HG03139 (cell line): ENCODE measurements around the gene CARS1.

ENCODE experiments used
- ATAC-seq: cut with Tn5 transposase; IDR thresholded peaks from one replicate; pipeline ENCODE4 v1.9.1; 2021; ENCODE audit not compliant: unreplicated experiment

Gene CARS1

GRCh38 chr11:3041699-3042441 lies 15.4 kb downstream of the CARS1 start:
- no peak for ATAC-seq

- ATAC-seq = no peak
Measured at GRCh38 chr11:3040881-3041280, 16.3 kb downstream of the CARS1 start.

GRCh38 chr11:3037945-3038271 lies 19.3 kb downstream of the CARS1 start:
- no peak for ATAC-seq

- ATAC-seq = no peak
Measured at GRCh38 chr11:3037040-3037944, 19.9 kb downstream of the CARS1 start.

GRCh38 chr11:3036419-3036818 lies 20.8 kb downstream of the CARS1 start:
- ATAC-seq = no peak

GRCh38 chr11:3035333-3035732 lies 21.9 kb downstream of the CARS1 start:
- ATAC-seq = no peak

GRCh38 chr11:3030289-3031070 lies 26.7 kb downstream of the CARS1 start:
- ATAC-seq = no peak

- no peak for ATAC-seq
Measured at GRCh38 chr11:3028813-3029212, 28.4 kb downstream of the CARS1 start.

GRCh38 chr11:3026803-3027202 lies 30.4 kb downstream of the CARS1 start:
- no peak for ATAC-seq

- ATAC-seq = no peak
Measured at GRCh38 chr11:3022982-3023381, 34.2 kb downstream of the CARS1 start.

- peak; percentile 74 for ATAC-seq
Measured at GRCh38 chr11:3022300-3022967, 34.8 kb downstream of the CARS1 start.

GRCh38 chr11:3021125-3021524 lies 36.1 kb downstream of the CARS1 start:
- ATAC-seq = no peak

GRCh38 chr11:3020011-3020410 lies 37.2 kb downstream of the CARS1 start:
- ATAC-seq = no peak

GRCh38 chr11:3018596-3018995 lies 38.6 kb downstream of the CARS1 start:
- no peak for ATAC-seq

GRCh38 chr11:3016861-3017260 lies 40.4 kb downstream of the CARS1 start:
- no peak for ATAC-seq

GRCh38 chr11:3015796-3016195 lies 41.4 kb downstream of the CARS1 start:
- ATAC-seq = no peak

GRCh38 chr11:3014943-3015342 lies 42.3 kb downstream of the CARS1 start:
- ATAC-seq = no peak

- no peak for ATAC-seq
Measured at GRCh38 chr11:3014057-3014938, 42.9 kb downstream of the CARS1 start.

GRCh38 chr11:3011891-3012885 lies 45.0 kb downstream of the CARS1 start:
- ATAC-seq = no peak
